Rectal smooth muscle tissue (tissue), 1 donor: ENCODE measurements around the gene NFAT5.
"Not testable (repeated sequence)": the region's sequence is repeated elsewhere in the genome, so short reads cannot be mapped to it uniquely, and the experiment has no call there.

ENCODE experiments used
- H3K27ac ChIP-seq: one replicate; pipeline ENCODE4 v1.7.0; 2013; ENCODE audit warnings: low read depth, low read length, inconsistent platforms
- H3K27me3 ChIP-seq: one replicate; pipeline ENCODE4 v1.7.0; 2013; ENCODE audit warnings: low read length; ENCODE audit not compliant: control insufficient read depth, insufficient read depth
- H3K36me3 ChIP-seq: one replicate; pipeline ENCODE4 v1.7.0; 2013; ENCODE audit warnings: low read length; ENCODE audit not compliant: control insufficient read depth, insufficient read depth
- H3K4me1 ChIP-seq: one replicate; pipeline ENCODE4 v1.7.0; 2013; ENCODE audit warnings: low read length; ENCODE audit not compliant: control insufficient read depth, insufficient read depth
- H3K4me3 ChIP-seq: one replicate; pipeline ENCODE4 v1.7.0; 2013; ENCODE audit warnings: low read length
- H3K9ac ChIP-seq: one replicate; pipeline ENCODE4 v1.7.0; 2013; ENCODE audit warnings: low read length

Gene NFAT5

DNA sequence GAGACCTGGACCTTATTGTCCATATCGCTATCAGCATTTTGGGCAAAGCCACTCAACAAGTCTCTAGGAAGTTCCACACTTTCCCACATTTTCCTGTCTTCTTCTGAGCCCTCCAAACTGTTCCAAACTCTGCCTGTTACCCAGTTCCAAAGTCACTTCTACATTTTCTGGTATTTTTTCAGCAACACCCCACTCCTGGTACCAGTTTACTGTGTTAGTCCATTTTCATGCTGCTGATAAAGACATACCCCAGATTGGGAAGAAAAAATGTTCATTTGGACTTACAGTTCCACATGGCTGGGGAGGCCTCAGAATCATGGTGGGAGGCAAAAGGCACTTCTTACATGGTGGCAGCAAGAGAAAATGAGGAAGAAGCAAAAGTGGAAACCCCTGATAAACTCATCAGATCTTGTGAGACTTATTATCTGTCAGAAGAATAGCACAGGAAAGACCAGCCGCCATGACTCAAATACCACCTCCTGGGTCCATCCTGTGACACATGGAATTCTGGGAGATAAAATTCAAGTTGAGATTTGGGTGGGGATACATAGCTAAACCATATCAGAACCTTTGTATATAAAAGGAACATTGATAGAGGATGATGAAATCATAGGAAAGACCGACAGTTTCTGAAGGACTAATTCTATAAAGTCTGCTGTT lies 71.6 kb downstream of the NFAT5 start:
- H3K27me3 ChIP-seq, H3K27ac ChIP-seq, H3K4me3 ChIP-seq, H3K36me3 ChIP-seq, H3K9ac ChIP-seq, H3K4me1 ChIP-seq: not testable (repeated sequence)

DNA sequence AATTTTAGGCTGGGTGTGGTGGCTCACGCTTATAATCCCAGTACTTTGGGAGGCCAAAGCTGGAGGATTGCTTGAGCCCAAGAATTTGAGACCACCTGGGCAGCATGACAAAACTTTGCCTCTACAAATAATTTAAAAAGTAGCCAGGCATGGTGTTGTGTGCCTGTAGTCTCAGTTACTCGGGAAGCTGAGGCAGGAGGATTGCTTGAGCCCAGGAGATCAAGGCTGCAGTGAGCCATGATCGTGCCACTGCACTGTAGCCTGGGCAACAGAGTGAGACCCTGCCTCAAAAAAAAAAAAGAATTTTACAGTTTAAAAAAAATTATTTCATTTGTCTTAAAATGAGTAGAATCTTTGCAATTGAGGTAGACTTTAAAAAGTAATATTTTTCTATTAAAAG lies 78.2 kb downstream of the NFAT5 start:
- not testable (repeated sequence) for H3K9ac ChIP-seq, H3K27me3 ChIP-seq, H3K27ac ChIP-seq, H3K4me1 ChIP-seq, H3K36me3 ChIP-seq, H3K4me3 ChIP-seq

DNA sequence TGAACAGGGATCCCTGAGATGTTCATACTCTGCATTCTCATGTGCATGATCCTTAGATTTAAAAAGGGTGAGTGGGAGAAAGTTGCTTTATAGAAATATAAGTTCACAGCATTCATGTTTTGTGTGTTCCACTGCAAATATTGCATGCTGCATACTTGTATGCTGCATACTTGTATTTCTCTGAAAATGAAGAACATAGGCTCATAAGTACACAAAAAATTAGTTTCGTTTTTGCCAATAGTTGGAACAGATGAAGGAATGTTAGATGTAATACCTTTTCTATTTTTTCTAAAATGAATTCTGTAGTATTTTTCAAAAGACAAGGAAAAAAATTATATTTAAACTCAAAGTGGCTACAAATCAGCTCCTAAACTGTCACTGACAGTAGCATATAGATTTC lies 79.0 kb downstream of the NFAT5 start:
- H3K4me1 ChIP-seq: no peaks in the 10 kb centered on the region
- no peak overlapping the region for H3K9ac ChIP-seq
- H3K4me3 ChIP-seq: no peak overlapping the region
- no peaks in the 10 kb centered on the region for H3K27me3 ChIP-seq
- no peak overlapping the region for H3K27ac ChIP-seq
- H3K36me3 ChIP-seq: peaks cover 6% of the 10 kb centered on the region

DNA sequence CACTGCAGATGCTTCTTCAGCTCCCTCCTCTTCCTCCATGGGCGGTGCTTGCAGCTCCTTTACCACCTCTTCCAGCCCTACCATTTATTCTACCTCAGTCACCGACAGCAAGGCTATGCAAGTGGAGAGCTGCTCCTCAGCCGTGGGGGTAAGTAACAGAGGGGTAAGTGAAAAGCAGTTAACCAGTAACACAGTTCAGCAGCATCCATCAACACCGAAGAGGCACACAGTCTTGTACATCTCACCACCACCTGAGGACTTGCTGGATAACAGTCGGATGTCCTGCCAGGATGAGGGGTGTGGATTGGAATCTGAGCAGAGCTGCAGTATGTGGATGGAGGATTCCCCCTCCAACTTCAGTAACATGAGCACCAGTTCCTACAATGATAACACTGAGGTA lies 81.3 kb downstream of the NFAT5 start:
- Histone ChIP-seq H3K27ac (no peak overlapping the region), H3K4me3 (no peak overlapping the region), H3K4me1 (no peaks in the 10 kb centered on the region), H3K36me3 (peaks cover 6% of the 10 kb centered on the region), H3K9ac (no peak overlapping the region), H3K27me3 (no peaks in the 10 kb centered on the region)

DNA sequence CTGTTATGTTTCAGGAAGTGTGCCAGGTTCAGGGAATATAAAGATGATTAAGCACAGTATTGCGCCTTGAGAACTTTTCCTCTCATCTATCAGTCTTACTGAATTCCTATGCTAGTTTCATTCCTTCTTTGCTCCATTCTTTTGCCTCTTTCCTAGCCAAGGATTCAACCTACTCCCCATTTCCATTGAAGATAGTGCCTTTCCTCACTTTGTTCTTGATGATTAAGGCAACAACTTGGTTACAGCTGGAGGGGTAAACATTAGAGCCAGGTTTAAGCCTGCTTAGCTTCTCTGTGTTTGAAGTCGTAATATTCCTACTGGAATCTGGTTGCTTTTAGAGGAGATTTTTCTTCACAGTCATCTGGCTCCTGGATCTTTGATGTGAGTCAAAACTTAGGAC lies 85.5 kb downstream of the NFAT5 start:
- Histone ChIP-seq H3K27ac (no peak overlapping the region), H3K4me1 (no peaks in the 10 kb centered on the region), H3K27me3 (no peaks in the 10 kb centered on the region), H3K4me3 (no peak overlapping the region), H3K9ac (no peak overlapping the region), H3K36me3 (peaks cover 12% of the 10 kb centered on the region)

DNA sequence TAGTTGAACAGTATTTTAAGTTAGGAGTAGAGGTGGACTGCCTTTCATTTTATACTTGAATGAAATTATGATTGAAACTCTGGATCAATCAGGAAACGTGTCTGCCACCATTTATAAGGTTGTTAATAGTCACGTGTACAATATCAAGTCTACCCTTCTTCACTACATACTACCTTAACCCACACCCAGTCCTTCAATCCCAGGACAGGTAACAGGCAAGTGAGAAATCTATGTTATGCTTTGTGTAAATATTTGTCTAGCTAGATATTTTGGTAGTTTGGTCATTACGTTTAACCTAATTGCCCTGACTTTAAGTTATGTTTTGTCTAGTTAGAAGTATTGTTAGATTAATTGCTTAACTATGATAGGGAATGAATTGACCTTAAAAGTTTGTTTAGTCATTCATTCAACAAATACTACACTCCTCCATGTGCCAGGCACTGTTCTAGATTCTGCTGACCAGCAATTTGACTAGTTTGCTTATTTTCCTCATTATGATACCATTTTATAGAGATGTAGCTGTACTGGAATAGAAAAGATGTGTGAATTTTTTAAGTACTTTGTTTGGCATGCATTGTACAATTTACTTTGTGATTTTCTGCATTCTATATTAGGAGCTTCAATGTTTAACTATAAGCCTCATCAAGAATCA lies 88.6 kb downstream of the NFAT5 start:
- H3K4me1 ChIP-seq: no peaks in the 10 kb centered on the region
- H3K4me3 ChIP-seq: no peak overlapping the region
- H3K9ac ChIP-seq: no peak overlapping the region
- H3K36me3 ChIP-seq: peaks cover 6% of the 10 kb centered on the region
- H3K27me3 ChIP-seq: no peaks in the 10 kb centered on the region
- no peak overlapping the region for H3K27ac ChIP-seq

DNA sequence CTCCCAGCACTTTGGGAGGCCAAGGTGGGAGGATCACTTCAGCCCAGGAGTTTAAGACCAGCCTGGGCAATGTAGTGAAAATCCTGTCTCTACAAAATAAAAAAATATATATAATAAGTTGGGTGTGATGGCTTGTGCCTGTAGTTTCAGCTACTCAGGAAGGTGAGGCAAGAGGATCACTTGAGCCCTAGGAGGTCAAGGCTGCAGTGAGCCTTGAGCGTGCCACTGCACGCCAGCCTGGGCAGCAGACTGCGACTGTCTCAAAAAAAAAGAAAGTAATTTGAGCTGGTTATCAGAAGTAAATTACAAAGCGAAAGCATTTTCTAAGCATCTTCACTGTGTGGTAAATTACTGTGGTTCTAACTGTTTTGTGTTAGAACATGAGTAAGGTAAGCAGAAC lies 94.4 kb downstream of the NFAT5 start:
- Histone ChIP-seq H3K36me3 (peaks cover 2% of the 10 kb centered on the region), H3K9ac (no peak overlapping the region), H3K4me3 (no peak overlapping the region), H3K27ac (no peak overlapping the region), H3K27me3 (no peaks in the 10 kb centered on the region), H3K4me1 (no peaks in the 10 kb centered on the region)

DNA sequence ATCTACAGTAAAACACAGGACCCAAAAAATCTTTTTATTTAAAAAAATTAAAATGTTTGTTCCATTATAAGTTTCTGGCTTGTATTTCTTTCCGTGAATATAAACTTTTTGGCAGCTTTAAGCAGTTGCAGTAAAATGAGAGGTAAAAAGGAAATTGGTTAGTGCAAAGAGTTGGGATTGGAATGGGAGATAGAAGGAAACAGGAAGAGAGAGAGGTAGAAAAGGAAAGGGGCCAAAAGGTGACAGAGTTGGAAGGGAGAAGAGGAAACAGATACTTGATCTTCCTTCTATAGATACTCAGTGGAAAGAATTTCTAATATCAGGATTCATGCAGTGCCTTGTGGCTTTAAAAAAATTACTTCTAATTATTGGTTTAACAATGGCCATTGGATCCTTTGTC lies 97.1 kb downstream of the NFAT5 start:
- no peak overlapping the region for H3K27ac ChIP-seq
- no peak overlapping the region for H3K4me3 ChIP-seq
- no peak overlapping the region for H3K9ac ChIP-seq
- H3K4me1 ChIP-seq: no peaks in the 10 kb centered on the region
- H3K36me3 ChIP-seq: peaks cover 2% of the 10 kb centered on the region
- no peaks in the 10 kb centered on the region for H3K27me3 ChIP-seq

DNA sequence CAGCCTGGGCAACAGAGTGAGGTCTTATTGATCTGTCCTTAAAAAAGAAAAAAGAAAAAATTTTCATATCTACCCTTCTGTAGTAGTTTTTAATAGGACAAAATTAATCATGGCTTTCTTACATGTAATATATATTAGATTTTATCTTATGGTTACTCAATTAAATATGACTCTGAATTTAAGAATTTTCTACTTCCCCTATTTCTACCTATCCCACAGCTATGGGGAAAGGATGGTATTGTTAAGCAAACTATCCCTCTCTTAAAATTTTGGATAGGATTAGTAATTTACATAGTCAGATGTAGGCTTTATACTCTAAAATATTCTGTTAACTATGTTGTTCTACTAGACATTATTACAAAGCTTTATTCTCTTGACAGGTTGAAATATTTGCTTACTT lies 98.1 kb downstream of the NFAT5 start:
- Histone ChIP-seq H3K36me3 (peaks cover 2% of the 10 kb centered on the region), H3K9ac (no peak overlapping the region), H3K27me3 (no peaks in the 10 kb centered on the region), H3K4me3 (no peak overlapping the region), H3K4me1 (no peaks in the 10 kb centered on the region), H3K27ac (no peak overlapping the region)

DNA sequence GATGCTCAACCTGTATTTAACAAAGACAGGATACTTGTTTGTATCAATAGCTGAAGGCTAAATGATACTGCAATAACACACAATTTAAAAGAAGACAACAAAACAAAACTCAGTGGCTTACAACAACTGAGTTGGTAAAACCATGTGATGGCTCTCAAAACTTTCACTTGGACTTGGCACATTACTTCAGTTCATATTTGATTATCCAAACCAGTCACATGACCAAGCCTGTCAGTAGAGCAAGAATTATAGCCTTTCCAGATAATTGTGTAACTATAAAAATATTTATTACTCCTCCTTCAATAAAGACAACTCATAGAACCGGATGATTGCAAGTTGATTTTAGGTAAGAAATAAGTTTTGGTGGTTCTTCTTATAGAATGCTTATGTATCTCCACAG lies 103.8 kb downstream of the NFAT5 start:
- H3K27me3 ChIP-seq: no peaks in the 10 kb centered on the region
- no peaks in the 10 kb centered on the region for H3K36me3 ChIP-seq
- no peak overlapping the region for H3K27ac ChIP-seq
- H3K9ac ChIP-seq: no peak overlapping the region
- no peaks in the 10 kb centered on the region for H3K4me1 ChIP-seq
- no peak overlapping the region for H3K4me3 ChIP-seq

DNA sequence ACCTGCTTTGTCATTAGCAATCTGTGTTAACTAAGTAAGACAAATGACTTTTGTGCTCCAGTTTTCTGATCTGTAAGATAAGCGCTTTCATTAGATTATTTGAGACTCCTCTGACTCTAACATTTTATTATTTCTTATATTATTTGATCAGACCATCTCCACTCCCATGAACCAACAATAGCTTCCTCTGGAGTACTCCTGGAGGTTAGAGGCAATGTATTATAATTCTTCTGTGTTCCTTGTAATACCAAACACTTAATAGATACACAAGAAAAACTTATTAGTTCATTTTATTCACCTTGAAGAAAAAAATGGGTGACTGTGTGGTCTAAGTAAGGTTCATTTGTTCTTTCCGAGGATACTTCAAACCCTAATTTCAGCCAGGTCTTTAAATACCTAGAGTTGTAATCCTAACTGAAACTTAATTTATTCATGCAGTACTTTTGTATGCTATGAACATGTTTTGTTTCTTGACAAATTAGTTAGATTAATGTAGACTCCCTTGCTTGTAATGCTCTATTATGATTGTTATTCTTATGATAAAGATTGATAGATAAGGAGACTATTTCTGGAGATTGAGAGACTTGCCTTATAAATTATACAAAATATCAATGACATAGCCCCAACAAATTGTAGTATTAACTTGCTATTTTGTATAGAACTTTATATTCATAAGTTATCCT lies 106.7 kb downstream of the NFAT5 start:
- Histone ChIP-seq H3K36me3 (peaks cover 9% of the 10 kb centered on the region), H3K9ac (no peak overlapping the region), H3K4me3 (no peak overlapping the region), H3K27me3 (no peaks in the 10 kb centered on the region), H3K4me1 (no peaks in the 10 kb centered on the region), H3K27ac (no peak overlapping the region)

DNA sequence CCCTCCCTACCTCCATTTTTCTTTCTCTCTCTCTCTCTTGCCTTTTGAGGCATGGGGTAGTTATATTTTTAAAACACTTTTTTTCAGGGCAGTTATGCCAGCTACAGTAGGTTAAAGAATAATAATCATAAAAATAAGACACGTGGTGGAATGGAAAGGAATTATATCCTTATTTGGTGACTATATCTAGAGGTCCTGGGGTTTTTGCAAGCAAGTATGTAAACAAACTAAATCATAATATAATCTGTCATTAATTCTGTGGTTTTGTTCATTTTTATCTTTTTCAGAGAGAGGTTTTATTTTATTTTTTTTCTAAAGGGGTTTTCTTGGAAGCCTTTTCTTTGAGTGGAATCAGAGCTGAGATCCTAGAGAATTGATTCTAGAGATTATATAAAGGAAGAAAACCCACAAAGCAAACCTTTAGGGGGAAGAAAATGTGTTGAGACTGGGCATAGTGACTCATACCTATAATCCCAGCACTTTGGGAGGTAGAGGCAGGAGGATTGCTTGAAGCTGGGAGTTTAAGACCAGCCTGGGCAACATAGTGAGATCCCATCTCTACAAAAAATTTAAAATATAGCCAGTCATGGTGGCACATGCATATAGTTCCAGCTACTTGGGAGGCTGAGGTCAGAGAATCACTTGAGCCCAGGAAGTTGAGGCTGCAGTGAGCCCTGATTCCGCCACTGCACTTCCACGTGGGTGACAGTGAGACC lies 107.4 kb downstream of the NFAT5 start:
- Histone ChIP-seq H3K27ac (no peak overlapping the region), H3K36me3 (peaks cover 9% of the 10 kb centered on the region), H3K4me1 (no peaks in the 10 kb centered on the region), H3K4me3 (no peak overlapping the region), H3K27me3 (no peaks in the 10 kb centered on the region), H3K9ac (no peak overlapping the region)
